Prostate gland (tissue), 2 donors: Measurements from ENCODE around the gene LDB3.

Source experiments
- POLR2A ChIP-seq: fragments of 450-650 bp; IDR thresholded peaks from one replicate; pipeline ENCODE4 v1.6.1; 2016; ENCODE audit warnings: antibody characterized with exemption, mild to moderate bottlenecking
- POLR2AphosphoS5 ChIP-seq: sonication (generic); formaldehyde crosslinking; IDR thresholded peaks from one replicate; pipeline ENCODE4 v1.6.1; 2017; ENCODE audit warnings: antibody characterized with exemption
- TF ChIP-seq, protein P1 (sequence below), 4 experiments: fragments of 200-600 bp in 2 of 4; fragments of 450-650 bp in 2 of 4; sonication (generic) in 2 of 4; IDR thresholded peaks; 1 replicate in 3 of 4; 2 replicates in 1 of 4; pipeline ENCODE4 v1.5.1; 2016 to 2019; ENCODE audit warnings: antibody characterized with exemption in 4 of 4, mild to moderate bottlenecking in 2 of 4, moderate library complexity in 2 of 4

DNA sequence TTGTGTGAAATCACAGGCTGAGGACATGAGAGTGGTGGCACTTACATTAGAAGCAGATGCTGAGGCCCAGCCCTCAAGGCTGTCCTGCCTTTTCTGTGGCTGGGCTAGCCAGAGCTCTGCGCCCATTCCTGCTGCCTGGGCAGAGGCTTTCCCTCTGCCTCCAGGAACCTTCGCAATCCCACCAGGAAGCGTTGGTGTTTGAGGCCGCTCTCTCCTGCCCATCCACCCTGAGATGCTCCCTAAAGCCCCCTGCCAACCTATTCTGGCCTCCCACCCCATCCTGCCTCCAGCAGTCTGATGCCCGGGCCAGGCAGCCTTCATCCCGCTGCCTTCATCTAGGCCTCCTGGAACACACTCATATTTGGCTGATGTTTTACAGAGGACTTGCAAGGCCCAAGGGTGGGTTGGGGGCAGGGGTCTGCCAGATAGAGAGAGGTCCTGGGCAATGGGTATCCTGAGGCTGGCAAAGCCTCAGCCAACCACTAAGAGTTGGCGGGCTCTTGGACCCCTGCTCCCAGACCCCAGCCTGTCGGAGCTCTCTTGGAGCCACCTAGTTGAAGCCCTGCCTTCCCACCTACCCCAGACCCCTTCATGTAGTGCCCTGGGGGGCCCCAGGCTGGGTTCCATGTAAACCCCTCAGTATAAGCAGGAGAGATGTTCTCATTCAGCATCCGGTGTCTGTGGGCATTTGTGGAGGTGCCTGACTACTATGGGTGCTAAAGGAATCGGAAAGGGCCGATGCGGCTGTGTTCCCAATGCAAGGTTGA, 32.7 kb downstream of the LDB3 start:
- TF ChIP-seq, protein P1, sequence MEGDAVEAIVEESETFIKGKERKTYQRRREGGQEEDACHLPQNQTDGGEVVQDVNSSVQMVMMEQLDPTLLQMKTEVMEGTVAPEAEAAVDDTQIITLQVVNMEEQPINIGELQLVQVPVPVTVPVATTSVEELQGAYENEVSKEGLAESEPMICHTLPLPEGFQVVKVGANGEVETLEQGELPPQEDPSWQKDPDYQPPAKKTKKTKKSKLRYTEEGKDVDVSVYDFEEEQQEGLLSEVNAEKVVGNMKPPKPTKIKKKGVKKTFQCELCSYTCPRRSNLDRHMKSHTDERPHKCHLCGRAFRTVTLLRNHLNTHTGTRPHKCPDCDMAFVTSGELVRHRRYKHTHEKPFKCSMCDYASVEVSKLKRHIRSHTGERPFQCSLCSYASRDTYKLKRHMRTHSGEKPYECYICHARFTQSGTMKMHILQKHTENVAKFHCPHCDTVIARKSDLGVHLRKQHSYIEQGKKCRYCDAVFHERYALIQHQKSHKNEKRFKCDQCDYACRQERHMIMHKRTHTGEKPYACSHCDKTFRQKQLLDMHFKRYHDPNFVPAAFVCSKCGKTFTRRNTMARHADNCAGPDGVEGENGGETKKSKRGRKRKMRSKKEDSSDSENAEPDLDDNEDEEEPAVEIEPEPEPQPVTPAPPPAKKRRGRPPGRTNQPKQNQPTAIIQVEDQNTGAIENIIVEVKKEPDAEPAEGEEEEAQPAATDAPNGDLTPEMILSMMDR (IDR thresholded peaks at IDR 0.05): no peak
- no peak for TF ChIP-seq POLR2A
- no peak for TF ChIP-seq POLR2AphosphoS5
